ENCODE measurements around the gene LCNL1.

The LCNL1 gene

DNA sequence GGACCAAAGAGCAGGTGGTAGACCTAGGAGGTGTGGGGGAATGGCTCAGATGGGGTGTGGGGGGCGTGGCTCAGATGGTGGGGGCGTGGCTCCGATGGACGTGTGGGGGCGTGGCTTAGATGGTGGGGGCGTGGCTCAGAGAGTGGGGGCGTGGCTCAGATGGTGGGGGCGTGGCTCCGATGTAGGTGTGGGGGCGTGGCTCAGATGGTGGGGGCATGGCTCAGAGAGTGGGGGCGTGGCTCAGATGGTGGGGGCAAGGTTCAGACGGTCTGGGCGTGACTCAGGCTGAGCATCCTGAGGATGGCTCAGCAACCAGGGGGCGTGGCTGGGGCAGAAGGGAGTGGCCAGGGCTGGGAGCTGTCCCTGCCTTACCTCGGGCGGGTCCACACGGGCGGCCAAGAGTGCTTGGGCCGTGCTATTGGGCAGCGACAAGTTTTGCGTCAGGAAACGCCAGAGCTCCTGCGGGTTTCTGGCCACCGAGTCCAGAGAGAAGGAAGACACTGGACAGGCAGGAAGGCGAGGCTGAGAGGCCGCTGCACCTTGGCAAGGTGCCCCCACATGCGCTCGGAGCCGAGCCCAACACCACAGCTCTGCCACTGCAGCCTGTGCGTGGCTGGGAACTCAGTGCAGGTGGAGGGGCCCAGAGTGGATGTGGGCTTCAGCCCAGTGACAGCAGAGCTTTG is 39.3 kb downstream of the LCNL1 start:
- H3K9me3 Mint-ChIP-seq: no peaks in the 10 kb centered on the region
- no peak overlapping the region for H3K27ac Mint-ChIP-seq
- no peak overlapping the region for H3K4me3 Mint-ChIP-seq
- TF ChIP-seq, protein P1, sequence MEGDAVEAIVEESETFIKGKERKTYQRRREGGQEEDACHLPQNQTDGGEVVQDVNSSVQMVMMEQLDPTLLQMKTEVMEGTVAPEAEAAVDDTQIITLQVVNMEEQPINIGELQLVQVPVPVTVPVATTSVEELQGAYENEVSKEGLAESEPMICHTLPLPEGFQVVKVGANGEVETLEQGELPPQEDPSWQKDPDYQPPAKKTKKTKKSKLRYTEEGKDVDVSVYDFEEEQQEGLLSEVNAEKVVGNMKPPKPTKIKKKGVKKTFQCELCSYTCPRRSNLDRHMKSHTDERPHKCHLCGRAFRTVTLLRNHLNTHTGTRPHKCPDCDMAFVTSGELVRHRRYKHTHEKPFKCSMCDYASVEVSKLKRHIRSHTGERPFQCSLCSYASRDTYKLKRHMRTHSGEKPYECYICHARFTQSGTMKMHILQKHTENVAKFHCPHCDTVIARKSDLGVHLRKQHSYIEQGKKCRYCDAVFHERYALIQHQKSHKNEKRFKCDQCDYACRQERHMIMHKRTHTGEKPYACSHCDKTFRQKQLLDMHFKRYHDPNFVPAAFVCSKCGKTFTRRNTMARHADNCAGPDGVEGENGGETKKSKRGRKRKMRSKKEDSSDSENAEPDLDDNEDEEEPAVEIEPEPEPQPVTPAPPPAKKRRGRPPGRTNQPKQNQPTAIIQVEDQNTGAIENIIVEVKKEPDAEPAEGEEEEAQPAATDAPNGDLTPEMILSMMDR (IDR thresholded peaks at IDR 0.05; ENCODE audit: unreplicated experiment in 3 of 3): no peak
- no peaks in the 10 kb centered on the region for H3K27me3 Mint-ChIP-seq (ENCODE audit: low read depth)
- no peaks in the 10 kb centered on the region for H3K36me3 Mint-ChIP-seq (ENCODE audit: low read depth)
- no peaks in the 10 kb centered on the region for H3K4me1 Mint-ChIP-seq

DNA sequence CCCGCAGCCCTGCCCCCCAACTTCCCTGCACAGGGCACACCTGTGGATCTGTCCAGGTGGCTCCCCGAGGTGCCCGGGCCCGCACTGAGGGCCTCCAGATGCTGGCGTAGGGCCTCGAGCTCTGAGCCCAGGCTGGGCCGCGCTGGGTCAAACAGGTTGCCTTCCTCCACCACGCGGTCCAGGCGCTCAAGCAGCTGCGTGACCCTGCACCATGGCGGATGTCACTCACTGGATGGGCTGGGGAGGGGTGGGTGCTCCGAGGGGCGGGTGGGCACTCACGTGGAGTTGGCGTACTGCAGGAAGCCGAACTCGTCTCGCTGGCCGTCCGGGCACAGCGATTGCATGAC is 39.8 kb downstream of the LCNL1 start:
- Mint-ChIP-seq H3K27ac (no peak overlapping the region), H3K9me3 (no peaks in the 10 kb centered on the region), H3K4me1 (no peaks in the 10 kb centered on the region), H3K36me3 (ENCODE audit: low read depth) (no peaks in the 10 kb centered on the region), H3K27me3 (ENCODE audit: low read depth) (no peaks in the 10 kb centered on the region), H3K4me3 (no peak overlapping the region)
- TF ChIP-seq, protein P1 (IDR thresholded peaks at IDR 0.05; ENCODE audit: unreplicated experiment in 3 of 3): no peak

DNA sequence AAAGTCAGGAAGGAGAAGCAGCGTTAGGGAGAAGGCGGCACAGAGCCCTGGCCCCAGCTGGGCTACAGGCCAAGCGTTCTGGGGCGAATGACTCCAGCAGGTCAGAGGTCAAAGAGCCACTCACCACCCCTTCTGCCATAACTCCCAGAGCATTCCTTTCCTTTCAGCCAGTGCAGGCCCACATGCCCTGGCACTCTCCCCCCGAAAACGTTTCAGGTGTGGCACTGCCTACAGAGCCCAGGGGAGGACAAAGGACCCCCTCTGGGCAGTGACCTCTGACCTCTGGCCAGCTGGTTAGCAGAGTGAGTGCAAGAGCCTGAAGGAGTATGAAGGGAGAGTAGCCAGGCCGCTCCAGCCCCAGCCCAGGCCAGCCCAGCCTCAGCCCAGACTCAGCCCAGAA is 40.4 kb downstream of the LCNL1 start:
- Mint-ChIP-seq H3K4me3 (no peak overlapping the region), H3K27ac (no peak overlapping the region)

DNA sequence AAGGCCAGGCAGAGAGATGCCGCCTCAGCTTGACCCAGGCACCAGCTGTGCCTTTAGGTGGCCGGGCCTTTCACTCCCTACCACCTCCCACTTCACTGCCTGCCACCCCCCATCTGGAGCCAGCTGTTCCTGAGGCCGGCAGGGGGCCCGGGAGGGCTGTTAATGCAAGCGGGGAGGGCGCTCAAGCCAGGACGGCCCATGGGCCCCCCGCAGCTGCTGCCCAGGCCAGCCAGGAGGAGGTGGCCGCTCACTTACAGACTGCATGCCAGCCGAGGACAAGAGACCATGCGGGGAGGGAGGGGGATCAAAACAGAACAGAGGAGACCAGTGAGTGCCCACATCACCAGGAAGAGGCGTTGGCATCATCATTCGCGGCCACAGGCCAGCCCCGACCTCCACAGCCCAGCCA is 40.8 kb downstream of the LCNL1 start:
- Mint-ChIP-seq H3K9me3 (no peaks in the 10 kb centered on the region), H3K4me3 (peak overlapping the region in 1 of 3 experiments; percentile 10), H3K36me3 (ENCODE audit: low read depth) (no peaks in the 10 kb centered on the region), H3K4me1 (no peaks in the 10 kb centered on the region), H3K27me3 (ENCODE audit: low read depth) (no peaks in the 10 kb centered on the region), H3K27ac (no peak overlapping the region)
- TF ChIP-seq, protein P1 (IDR thresholded peaks at IDR 0.05; ENCODE audit: unreplicated experiment in 3 of 3): no peak

More for the DNA sequence above, 40.4 kb downstream of the LCNL1 start:
- TF ChIP-seq, protein P1 (IDR thresholded peaks at IDR 0.05; ENCODE audit: unreplicated experiment in 3 of 3): no peak
- no peaks in the 10 kb centered on the region for H3K9me3 Mint-ChIP-seq
- no peaks in the 10 kb centered on the region for H3K36me3 Mint-ChIP-seq (ENCODE audit: low read depth)
- H3K4me1 Mint-ChIP-seq: no peaks in the 10 kb centered on the region
- no peaks in the 10 kb centered on the region for H3K27me3 Mint-ChIP-seq (ENCODE audit: low read depth)

DNA sequence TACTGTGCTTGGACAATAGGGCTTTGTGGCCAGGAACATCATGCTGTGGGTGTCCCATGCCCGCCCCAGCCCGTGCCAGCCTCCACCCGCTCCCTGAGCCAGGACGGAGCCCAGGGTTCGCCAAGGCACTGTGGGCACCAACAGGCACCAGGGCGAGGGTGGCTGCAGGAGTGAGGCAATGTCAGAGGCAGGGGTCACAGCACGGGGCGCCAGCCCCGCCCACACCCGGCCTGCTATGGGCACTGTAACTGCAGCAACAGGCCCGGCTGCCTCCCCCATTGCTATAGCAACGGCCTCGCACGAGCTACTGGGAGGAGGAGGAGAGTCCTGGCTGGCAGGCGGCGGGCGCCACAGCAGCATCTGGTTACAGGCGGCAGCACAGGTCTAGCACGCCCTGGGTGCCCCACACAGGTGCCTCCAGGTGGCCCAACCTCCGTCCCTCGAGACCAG is 42.7 kb downstream of the LCNL1 start:
- Mint-ChIP-seq H3K27me3 (ENCODE audit: low read depth) (no peaks in the 10 kb centered on the region), H3K9me3 (no peaks in the 10 kb centered on the region), H3K27ac (no peak overlapping the region), H3K4me1 (no peaks in the 10 kb centered on the region), H3K36me3 (ENCODE audit: low read depth) (no peaks in the 10 kb centered on the region), H3K4me3 (peak overlapping the region in 1 of 3 experiments; percentile 41)
- TF ChIP-seq, protein P1 (IDR thresholded peaks at IDR 0.05; ENCODE audit: unreplicated experiment in 3 of 3): no peak

DNA sequence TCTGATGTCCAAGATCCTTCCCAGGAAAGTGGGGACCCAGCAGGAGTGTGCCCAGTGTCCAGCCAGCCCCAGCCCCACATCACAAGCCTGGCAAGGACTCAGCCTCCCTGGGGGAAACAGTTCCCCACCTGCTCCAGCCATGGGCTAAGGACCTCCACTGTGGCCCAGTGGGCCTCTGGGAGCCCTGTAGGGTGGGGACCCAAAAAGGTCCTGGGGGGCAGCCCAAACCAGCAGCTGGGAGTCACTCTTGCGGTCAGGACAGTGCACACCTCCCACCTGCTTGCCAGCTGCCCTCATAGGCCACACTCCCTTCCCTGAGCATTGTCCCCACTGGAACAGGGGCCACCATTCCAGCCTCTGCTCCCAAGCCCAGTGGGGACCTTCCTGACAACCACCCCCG is 43.6 kb downstream of the LCNL1 start:
- TF ChIP-seq, protein P1 (IDR thresholded peaks at IDR 0.05; ENCODE audit: unreplicated experiment in 3 of 3): no peak
- H3K27ac Mint-ChIP-seq: no peak overlapping the region
- H3K4me1 Mint-ChIP-seq: no peaks in the 10 kb centered on the region
- no peaks in the 10 kb centered on the region for H3K9me3 Mint-ChIP-seq
- H3K4me3 Mint-ChIP-seq: peak overlapping the region in 2 of 3 experiments; percentile 41 to 89
- no peaks in the 10 kb centered on the region for H3K27me3 Mint-ChIP-seq (ENCODE audit: low read depth)
- no peaks in the 10 kb centered on the region for H3K36me3 Mint-ChIP-seq (ENCODE audit: low read depth)
